ENCODE measurements around the gene ORAI3.

DNA sequence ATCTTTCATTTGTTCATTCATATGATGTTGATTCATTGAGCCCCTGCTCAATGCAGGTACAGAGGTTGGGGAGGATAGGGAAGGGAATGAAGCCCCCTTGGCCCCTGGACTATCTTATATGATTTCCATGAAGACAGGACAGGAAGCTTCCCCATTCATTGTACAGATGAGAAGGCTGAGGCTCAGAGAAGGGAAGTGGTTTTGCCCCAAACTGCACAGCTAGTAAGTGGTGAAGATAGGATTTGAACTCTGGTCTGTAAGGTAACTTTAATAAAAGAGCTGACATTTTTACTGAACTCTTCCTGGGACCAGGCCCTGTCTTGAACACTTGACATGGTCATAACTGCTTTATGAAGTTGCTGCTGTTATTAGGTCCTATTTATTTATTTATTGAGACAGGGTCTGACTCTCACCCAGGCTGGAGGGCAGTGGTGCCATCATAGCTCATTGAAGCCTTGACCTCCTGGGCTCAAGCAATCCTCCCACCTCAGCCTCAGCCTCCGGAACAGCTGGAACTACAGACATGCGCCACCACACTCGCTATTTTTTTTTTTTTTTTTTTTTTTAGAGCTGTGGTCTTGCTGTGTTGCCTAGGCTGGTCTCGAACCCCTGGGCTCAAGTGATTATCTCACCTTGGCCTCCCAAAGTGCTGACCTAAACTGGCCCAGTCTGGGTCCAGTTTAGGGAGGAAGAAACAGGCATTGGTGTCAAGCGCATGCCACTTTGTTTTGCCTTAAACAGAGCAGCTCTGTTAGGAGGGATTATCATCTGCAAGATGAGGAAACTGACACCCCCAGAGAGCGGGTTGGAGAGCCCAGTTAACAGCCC, 47.5 kb upstream of the ORAI3 start:
- TF ChIP-seq, protein P1, sequence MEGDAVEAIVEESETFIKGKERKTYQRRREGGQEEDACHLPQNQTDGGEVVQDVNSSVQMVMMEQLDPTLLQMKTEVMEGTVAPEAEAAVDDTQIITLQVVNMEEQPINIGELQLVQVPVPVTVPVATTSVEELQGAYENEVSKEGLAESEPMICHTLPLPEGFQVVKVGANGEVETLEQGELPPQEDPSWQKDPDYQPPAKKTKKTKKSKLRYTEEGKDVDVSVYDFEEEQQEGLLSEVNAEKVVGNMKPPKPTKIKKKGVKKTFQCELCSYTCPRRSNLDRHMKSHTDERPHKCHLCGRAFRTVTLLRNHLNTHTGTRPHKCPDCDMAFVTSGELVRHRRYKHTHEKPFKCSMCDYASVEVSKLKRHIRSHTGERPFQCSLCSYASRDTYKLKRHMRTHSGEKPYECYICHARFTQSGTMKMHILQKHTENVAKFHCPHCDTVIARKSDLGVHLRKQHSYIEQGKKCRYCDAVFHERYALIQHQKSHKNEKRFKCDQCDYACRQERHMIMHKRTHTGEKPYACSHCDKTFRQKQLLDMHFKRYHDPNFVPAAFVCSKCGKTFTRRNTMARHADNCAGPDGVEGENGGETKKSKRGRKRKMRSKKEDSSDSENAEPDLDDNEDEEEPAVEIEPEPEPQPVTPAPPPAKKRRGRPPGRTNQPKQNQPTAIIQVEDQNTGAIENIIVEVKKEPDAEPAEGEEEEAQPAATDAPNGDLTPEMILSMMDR (IDR thresholded peaks at IDR 0.05): no peak
- no peak for TF ChIP-seq POLR2AphosphoS5 (IDR thresholded peaks at IDR 0.05)

All from upper lobe of left lung (tissue), 4 donors.